22Rv1 (cell line): ENCODE results near the gene ALG1.

ENCODE experiments used
- H3K27ac ChIP-seq: fragments of 450-650 bp; 2 replicates; pipeline ENCODE4 v1.5.1; 2017
- CTCF ChIP-seq: fragments of 450-650 bp; IDR thresholded peaks from 2 replicates; pipeline ENCODE4 v1.5.1; 2017; ENCODE audit warnings: mild to moderate bottlenecking
- ZFX ChIP-seq: fragments of 450-650 bp; IDR thresholded peaks from 2 replicates; pipeline ENCODE4 v1.6.1; 2017; ENCODE audit warnings: antibody characterized with exemption, borderline replicate concordance

ALG1 gene

GRCh38 chr16:5071681-5072333 lies at the start of gene ALG1:
Gene ALG1, plus strand, starts transcription at chr16:5071843. Its CDS starts 7 bp downstream, at chr16:5071850.
- H3K27ac ChIP-seq = peak within 1 kb of the TSS; percentile 84
- TF ChIP-seq ZFX (no peak), CTCF (no peak)

GRCh38 chr16:5022521-5022920 lies 49.1 kb upstream of the ALG1 start:
- H3K27ac ChIP-seq = no peak overlapping the region
- no peak for TF ChIP-seq ZFX
- TF ChIP-seq CTCF = no peak

GRCh38 chr16:5024632-5025031 lies 47.0 kb upstream of the ALG1 start:
- TF ChIP-seq CTCF (peak; percentile 35), ZFX (no peak)
- no peak overlapping the region for H3K27ac ChIP-seq

GRCh38 chr16:5025171-5025632 lies 46.4 kb upstream of the ALG1 start:
- TF ChIP-seq CTCF (no peak), ZFX (no peak)
- H3K27ac ChIP-seq = no peak overlapping the region

- TF ChIP-seq CTCF (no peak), ZFX (no peak)
- H3K27ac ChIP-seq = no peak overlapping the region
Measured at GRCh38 chr16:5026664-5027063, 45.0 kb upstream of the ALG1 start.

GRCh38 chr16:5027086-5027485 lies 44.6 kb upstream of the ALG1 start:
- H3K27ac ChIP-seq = no peak overlapping the region
- TF ChIP-seq CTCF = no peak
- no peak for TF ChIP-seq ZFX

GRCh38 chr16:5027575-5028235 lies 43.9 kb upstream of the ALG1 start:
- no peak overlapping the region for H3K27ac ChIP-seq
- no peak for TF ChIP-seq CTCF
- no peak for TF ChIP-seq ZFX
